GM20000 (cell line): ENCODE data around the gene GAS2L1.

Experiments used
- DNase-seq: peaks from one replicate; pipeline ENCODE4 v3.0.0; 2012; ENCODE audit warnings: low spot score
- CTCF ChIP-seq: IDR thresholded peaks from 2 replicates; pipeline ENCODE4 v1.5.1; 2012; ENCODE audit warnings: mild to moderate bottlenecking, control low read depth; ENCODE audit errors: extremely low read depth, missing control alignments

Gene GAS2L1

GRCh38 chr22:29332886-29333496, 26.5 kb downstream of the GAS2L1 start:
- DNase-seq = no peak
- TF ChIP-seq CTCF = no peak

- TF ChIP-seq CTCF = no peak
These were observed 27.7 kb downstream of the GAS2L1 start for GRCh38 chr22:29334148-29334547.

DNA sequence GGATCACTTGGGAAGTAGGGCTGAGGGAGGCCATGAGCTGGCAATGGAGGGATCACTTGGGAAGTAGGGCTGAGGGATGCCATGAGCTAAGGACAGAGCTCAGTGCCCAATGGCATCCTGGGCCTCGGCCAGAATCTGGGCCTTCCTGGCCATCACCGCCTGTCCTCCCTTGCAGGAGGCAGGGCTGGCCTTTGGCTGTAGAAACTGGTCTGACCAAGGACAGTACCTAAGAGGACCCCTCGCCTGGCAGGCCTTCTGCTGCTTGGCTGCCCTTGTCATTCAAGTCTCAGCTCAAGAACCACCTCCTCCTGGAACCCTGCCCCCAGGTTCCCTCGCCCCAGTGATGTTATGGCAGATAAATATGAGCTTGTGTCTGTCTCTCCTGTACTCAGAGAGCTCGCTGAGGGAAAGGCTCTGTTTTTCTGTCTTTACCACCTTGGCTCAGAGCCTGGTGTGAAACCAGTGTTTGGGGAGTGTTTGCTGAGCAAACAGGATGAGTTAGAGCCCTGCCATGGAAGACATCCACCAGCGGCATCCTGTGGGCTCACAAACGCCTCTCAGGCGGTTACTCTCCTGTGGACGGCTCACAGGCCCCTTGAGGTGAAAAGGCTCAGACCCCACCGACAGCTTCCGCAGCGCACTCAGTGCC, 28.4 kb downstream of the GAS2L1 start:
- TF ChIP-seq CTCF = no peak
- DNase-seq = no peak

More at GRCh38 chr22:29334148-29334547, 27.7 kb downstream of the GAS2L1 start:
- DNase-seq = no peak

GRCh38 chr22:29335656-29336055, 29.2 kb downstream of the GAS2L1 start:
- no peak for DNase-seq
- no peak for TF ChIP-seq CTCF

DNA sequence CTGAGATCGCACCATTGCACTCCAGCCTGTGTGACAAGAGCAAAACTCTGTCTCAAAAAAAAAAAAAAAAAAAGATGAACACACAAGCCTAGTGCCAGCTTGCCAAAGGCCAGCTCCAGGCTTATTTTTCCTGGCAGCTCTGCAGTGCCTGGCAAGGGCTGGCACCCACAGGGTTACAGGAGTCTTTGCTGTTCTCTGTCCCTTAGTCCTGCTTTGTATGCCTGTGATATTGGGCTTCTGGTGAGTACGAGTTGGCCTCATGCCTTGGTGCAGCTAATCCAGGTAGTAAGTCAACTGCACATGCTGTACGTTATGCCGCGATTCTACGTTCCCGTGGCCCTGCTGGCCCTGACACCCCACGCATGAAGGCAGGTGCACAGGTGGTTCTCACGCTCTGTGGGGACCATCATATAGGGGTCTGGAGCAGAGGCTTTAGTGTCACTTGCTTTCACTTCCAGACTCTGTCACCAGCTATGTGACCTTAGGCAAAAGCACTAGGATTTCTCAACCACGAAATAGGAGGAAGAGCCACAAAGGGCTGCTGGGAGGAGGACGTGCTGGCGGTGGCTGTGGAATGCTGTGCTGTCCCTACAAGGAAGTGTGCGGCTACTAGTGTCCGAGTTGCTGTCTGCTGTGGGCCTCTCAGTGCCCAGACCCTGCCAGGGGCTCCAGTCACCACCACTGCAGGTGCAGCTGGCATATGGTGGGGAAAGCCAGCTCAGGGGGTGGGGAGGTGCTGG, 30.5 kb downstream of the GAS2L1 start:
- no peak for DNase-seq
- TF ChIP-seq CTCF = no peak

DNA sequence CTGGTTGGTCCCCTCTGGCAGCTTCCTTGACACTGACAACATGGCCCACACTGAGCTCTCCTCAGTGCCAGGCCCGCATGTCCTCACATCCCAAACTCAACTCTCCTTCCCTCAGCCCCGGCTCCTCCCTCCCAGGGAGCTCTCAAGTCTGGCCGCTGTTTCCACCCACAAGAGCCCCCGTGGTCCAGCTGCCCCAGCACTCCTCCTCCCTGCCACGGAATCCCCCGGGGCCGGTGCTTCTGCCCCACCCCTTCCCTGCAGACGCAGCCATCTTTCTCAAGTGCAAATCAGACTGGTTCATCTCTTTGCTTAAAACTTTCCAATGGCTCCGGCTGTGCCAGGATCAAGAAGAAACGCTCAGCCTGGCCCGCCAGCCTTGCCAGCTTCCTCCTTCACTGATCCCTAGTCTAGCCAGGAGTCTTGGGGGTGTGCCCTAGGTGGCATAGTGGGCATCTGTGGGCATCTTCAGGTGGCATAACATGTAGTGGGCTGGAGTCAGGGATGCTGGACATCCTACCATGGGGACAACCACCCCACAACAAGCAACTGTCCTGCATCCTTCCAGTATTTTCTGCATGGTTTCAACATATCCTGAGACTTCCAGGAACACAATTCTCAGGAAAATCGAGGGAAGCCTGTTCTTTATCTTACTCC, 31.3 kb downstream of the GAS2L1 start:
- DNase-seq = no peak
- TF ChIP-seq CTCF = no peak

GRCh38 chr22:29338398-29338797, 31.9 kb downstream of the GAS2L1 start:
- no peak for TF ChIP-seq CTCF
- no peak for DNase-seq
